Activated gamma-delta T cell treated with Interleukin-2 at 50 U/mL for 16 hours (primary cell): Measurements from ENCODE around the gene SENP1.

Experiments
- DNase-seq: peaks from one replicate; pipeline ENCODE4 v3.0.0-alpha.2; 2020

SENP1 gene

DNA sequence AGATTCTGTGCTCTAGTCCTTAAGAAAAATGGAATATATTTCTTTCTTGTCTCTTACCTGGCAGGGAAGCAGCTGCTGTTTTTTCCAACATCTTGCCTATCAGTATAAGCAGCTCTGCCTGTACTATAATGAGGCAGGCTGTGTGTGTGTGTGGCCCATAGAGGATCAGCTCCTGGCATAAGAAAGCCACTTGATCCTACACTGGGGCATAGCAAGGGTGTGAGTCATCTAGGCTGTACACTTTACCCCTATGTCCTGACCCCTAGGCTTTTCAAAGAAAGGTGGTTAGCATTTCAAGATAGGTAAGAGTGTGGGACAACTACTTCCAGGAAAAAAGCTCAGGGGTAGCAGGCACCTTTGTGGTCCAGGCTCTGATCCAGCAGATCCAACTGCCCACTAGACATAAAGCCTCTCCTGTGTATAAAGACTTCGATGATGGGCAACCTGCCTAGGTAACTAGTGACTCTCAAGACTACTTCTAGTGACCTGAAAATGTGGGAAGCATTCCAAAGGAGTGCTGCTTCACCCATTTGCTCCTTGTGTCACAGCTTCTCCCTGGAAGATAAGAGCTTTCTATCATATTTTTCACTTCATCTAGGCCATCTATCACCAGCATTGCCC, 4.9 kb upstream of the SENP1 start:
- no peak for DNase-seq

DNA sequence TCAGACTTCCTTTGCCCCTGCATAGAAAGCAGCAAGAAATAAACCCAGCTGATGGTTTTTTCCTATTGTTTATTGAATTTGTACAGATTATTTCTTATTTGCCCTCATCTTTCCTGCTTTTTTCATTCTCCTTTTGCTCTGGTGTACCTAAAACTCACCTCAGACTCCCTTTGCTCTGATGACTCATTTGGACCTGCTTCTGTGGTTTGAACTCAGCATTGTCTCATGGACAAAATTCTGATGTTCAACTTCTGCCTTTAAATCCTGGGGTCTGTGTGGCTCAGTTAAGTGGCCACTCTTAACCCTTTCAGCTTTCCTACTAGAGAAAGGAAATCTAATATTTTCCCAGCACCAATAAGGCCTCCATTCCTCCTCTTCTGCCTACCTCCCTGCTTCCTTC, 3.5 kb upstream of the SENP1 start:
- no peak for DNase-seq

DNA sequence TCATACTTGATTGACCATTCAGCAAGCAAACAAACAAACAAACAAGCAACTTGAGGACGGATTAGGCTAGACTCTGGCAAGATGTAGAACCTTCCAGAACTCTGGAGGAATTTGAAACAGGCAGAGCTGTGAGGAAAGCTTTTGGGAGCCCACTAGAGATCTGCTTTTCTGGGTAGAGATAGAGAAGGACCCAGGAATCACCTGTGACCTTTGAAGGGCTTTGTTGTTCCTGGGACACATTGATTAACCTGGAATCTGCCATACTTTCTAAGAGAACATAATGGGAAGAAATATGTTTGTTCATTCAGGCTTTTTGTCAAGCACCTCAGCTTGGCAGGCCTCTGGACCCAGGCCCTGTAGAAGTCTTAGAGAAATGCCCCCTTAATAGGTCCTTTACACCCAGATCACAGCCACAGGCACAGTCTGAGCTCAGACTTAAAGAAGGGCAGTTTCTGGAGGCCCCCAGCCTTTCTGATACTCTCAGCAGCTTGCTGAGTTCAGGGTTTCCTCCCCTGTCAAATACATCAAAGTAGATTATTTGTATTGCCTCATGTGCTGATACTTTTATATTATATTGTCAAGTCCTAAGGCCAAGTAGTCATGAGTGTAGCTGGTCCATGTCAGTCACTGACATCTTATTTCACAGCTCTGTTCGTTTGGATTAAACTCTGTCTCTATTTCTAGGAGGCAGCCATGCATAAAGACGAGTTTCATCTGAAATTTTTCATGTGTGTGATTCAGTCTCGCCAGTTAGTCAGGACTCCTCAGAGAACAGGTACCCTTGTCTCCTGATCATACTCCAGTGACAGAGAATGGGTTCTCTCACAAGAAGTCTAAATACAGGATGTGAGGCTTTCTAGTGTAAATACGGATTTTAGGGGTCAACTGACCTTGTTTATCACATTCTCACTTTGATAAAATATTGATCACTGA, 1.1 kb upstream of the SENP1 start:
- no peak for DNase-seq

GRCh38 chr12:48105321-48105866, 485 bp downstream of the SENP1 start:
- peak; percentile 36 for DNase-seq

- DNase-seq: no peak
These were observed 1.3 kb downstream of the SENP1 start for GRCh38 chr12:48104531-48104930.

- DNase-seq: no peak
These were observed 13.3 kb downstream of the SENP1 start for GRCh38 chr12:48092611-48093010.

DNA sequence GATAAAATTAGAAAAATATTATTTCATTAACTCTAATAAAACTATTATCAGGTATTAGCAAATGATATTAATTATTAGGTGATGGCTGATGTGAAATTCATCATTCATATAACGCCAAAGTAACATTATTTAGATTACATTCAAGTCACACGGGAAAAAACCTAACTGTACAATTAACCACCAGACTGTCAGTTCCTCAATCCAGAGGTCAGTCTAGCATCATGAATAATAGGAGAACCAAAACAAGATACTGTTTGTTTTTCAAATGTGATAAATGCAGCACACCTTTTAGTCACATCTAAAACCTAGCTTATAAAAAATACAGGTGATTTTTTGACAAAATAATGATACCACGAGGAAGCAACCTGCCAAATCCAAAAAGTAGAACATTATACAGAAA, 19.6 kb downstream of the SENP1 start:
- DNase-seq: no peak

DNA sequence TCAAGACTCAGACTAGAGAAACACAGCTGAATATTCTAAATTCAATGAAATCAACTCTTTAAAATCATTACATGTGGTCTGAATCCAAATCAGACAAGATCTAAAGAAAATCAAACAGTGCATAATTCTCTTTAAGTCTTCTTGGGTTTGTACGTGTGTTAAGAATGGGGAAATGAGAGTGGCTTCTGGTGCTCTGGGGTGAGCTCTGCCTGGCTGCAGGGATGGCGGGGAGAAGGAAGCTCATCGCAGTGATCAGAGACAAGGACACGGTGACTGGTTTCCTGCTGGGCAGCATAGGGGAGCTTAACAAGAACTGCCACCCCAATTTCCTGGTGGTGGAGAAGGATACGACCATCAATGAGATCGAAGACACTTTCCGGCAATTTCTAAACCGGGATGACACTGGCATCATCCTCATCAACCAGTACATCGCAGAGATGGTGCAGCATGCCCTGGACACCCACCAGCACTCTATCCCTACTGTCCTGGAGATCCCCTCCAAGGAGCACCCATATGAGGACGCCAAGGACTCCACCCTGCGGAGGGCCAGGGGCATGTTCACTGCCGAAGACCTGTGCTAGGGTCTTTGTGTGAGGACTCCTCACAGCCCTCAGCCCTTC, 20.9 kb downstream of the SENP1 start:
- no peak for DNase-seq

DNA sequence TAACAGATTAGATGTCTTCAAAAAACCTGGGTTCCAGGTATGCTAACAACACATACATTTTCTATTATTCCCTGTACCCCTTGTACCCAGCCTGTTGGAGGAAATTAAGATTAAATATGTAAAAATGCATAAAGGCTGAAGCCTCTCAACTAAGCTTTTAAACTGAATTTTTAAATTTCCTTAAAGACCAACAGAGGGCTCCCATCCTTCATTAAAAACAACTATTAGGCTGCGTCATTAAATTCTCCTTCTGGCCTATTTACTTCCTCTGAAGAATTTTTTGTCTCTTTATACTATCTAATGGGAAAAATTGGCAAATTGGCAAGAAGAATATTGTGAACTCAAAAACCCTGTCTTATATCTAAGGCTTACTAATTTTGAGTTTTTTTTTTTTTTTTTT, 21.8 kb downstream of the SENP1 start:
- DNase-seq: no peak

- DNase-seq: no peak
These were observed 25.1 kb downstream of the SENP1 start for GRCh38 chr12:48080821-48081220.

- DNase-seq: no peak
These were observed 25.6 kb downstream of the SENP1 start for GRCh38 chr12:48080285-48080684.

DNA sequence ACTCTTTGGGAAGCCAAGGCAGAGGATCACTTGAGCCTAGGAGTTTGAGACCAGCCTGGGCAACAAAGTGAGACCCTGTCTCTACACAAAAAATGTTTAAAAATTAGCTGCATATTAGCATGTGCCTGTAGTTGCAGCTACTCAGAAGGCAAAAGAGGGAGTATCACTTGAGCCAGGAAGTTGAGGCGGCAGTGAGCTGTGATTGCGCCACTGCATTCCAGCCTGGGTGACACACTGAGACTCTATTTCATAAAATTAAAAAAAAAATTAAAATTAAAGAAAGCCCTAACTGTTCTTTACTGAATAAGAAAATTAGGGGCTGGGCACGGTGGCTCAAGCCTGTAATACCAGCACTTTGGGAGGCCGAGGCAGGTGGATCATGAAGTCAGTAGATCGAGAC, 27.0 kb downstream of the SENP1 start:
- no peak for DNase-seq

DNA sequence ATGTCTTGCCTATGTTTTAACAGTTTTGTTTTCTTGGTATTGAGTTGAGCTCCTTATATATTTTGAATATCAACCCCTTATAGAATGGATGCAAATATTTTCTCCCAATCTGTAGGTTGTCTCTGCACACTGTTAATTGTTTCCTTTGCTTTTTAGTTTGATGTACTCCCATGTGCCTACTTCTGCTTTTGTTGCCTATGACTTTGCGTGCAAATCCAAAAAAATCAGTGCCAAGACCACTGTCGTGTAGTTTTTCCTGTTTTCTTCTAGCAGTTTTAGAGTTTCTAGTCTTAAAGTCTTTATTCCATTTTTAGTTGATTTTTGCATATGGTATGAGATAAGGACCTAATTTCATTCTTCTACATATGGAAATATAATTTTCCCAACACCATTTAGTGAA, 28.8 kb downstream of the SENP1 start:
- DNase-seq: no peak

- no peak for DNase-seq
These were observed 30.0 kb downstream of the SENP1 start for GRCh38 chr12:48075832-48076231.

- DNase-seq: no peak
These were observed 31.6 kb downstream of the SENP1 start for GRCh38 chr12:48074266-48074665.

DNA sequence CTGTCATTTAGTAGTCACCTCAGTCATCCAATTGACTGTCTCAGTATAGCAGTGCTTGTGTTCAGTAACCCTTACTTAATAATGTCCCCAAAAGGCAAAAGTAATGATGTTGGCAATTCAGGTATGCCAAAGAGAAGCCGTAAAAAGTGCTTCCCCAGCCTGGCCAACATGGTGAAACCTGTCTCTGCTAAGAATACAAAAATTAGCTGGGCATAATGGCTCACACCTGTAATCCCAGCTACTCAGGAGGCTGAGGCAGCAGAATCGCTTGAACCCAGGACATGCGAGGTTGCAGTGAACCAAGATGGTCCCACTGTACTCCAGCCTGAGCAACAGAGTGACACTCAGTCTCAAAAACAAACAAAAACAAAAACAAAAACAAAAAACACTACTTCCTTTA, 33.6 kb downstream of the SENP1 start:
- no peak for DNase-seq

DNA sequence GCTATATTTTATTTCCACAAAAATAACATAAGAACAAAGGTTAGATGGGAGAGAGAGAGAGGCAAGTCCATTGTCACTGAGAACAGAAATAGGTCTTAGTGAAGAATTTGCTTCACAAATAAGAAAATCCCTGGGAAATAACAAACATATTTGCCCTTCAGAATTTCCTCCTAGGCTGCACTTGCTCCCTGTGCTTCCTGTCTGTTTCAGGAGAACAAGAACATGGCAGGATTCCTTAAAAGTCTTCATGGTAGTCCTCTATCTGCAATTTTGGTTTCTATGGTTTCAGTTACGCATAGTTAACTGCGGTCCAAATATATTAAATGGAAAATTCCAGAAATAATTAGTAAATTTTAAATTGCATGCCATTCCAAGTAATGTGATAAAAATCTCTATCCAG, 34.1 kb downstream of the SENP1 start:
- DNase-seq: no peak

- no peak for DNase-seq
These were observed 35.1 kb downstream of the SENP1 start for GRCh38 chr12:48070731-48071130.

GRCh38 chr12:48070033-48070432, 35.8 kb downstream of the SENP1 start:
- DNase-seq: no peak

GRCh38 chr12:48069241-48069640, 36.6 kb downstream of the SENP1 start:
- DNase-seq: no peak

GRCh38 chr12:48068457-48068856, 37.4 kb downstream of the SENP1 start:
- DNase-seq: no peak

GRCh38 chr12:48067250-48067938, 38.5 kb downstream of the SENP1 start:
- no peak for DNase-seq

- DNase-seq: no peak
These were observed 40.8 kb downstream of the SENP1 start for GRCh38 chr12:48065041-48065440.
